Keratinocyte (primary cell): ENCODE measurements around the gene NPC2. TPM values are rescaled to one million over a fixed set of nuclear protein-coding genes. Genes with fewer than 3 reads are reported as not detected.

ENCODE experiments used
- DNase-seq: peaks from one replicate; pipeline ENCODE4 v3.0.0-alpha.2; 2011; ENCODE audit warnings: low read depth, missing footprints, low spot score
- FAIRE-seq: peaks from 2 replicates; lab custom pipeline; 2011; peaks lifted over from hg19 to GRCh38; lab: Jason Lieb, UNC
- H2AFZ ChIP-seq: 2 replicates; pipeline ENCODE4 v1.6.0; 2012; ENCODE audit warnings: low read length, control low read depth, inconsistent platforms; ENCODE audit not compliant: control insufficient read depth
- H3K27ac ChIP-seq: 2 replicates; pipeline ENCODE4 v1.5.1; 2011; ENCODE audit warnings: low read length; ENCODE audit not compliant: control insufficient read depth, insufficient read depth
- H3K27me3 ChIP-seq: 3 replicates; pipeline ENCODE4 v1.6.0; 2011; ENCODE audit warnings: low read length; ENCODE audit not compliant: control insufficient read depth, insufficient read depth; ENCODE audit errors: extremely low read depth
- H3K36me3 ChIP-seq, 2 experiments: 2 replicates in 1 of 2; 3 replicates in 1 of 2; pipeline ENCODE4 v1.5.1; 2011; ENCODE audit warnings: low read length in 2 of 2, mild to moderate bottlenecking in 1 of 2; ENCODE audit not compliant: control insufficient read depth in 2 of 2, insufficient read depth in 2 of 2; ENCODE audit errors: extremely low read depth in 1 of 2
- H3K4me1 ChIP-seq: 3 replicates; pipeline ENCODE4 v1.5.1; 2011; ENCODE audit warnings: low read length; ENCODE audit not compliant: control insufficient read depth, insufficient read depth; ENCODE audit errors: extremely low read depth
- H3K4me2 ChIP-seq: 3 replicates; pipeline ENCODE4 v1.6.0; 2011; ENCODE audit warnings: low read depth, low read length; ENCODE audit not compliant: control insufficient read depth, insufficient read depth; ENCODE audit errors: extremely low read depth
- H3K4me3 ChIP-seq, 3 experiments: fragments of 200-600 bp in 1 of 3; sonication (generic) in 1 of 3; 2 replicates in 2 of 3; 3 replicates in 1 of 3; pipeline ENCODE4 v1.5.1; 2011 to 2016; ENCODE audit warnings: low read length in 3 of 3, mild to moderate bottlenecking in 3 of 3, control low read depth in 2 of 3, inconsistent platforms in 1 of 3, low read depth in 1 of 3, mixed read lengths in 1 of 3, mixed run types in 1 of 3, moderate library complexity in 1 of 3; ENCODE audit not compliant: control insufficient read depth in 2 of 3, insufficient read depth in 2 of 3; ENCODE audit errors: extremely low read depth in 1 of 3
- H3K79me2 ChIP-seq: 2 replicates; pipeline ENCODE4 v1.6.0; 2012; ENCODE audit warnings: low read length; ENCODE audit not compliant: control insufficient read depth, insufficient read depth
- H3K9ac ChIP-seq: 3 replicates; pipeline ENCODE4 v1.6.0; 2011; ENCODE audit warnings: low read length; ENCODE audit not compliant: control insufficient read depth, insufficient read depth; ENCODE audit errors: extremely low read depth
- H3K9me1 ChIP-seq: 3 replicates; pipeline ENCODE4 v1.6.0; 2011; ENCODE audit warnings: low read length; ENCODE audit not compliant: control insufficient read depth, insufficient read depth; ENCODE audit errors: extremely low read depth
- H3K9me3 ChIP-seq: 2 replicates; pipeline ENCODE4 v1.5.1; 2012; ENCODE audit warnings: low read depth, low read length; ENCODE audit not compliant: control insufficient read depth
- H4K20me1 ChIP-seq: 3 replicates; pipeline ENCODE4 v1.6.0; 2011; ENCODE audit warnings: low read length; ENCODE audit not compliant: control insufficient read depth, insufficient read depth; ENCODE audit errors: extremely low read depth
- CTCF ChIP-seq, 3 experiments: IDR thresholded peaks in 1 of 3; conservative IDR thresholded peaks in 1 of 3; optimal IDR thresholded peaks in 1 of 3; 2 replicates in 2 of 3; 3 replicates in 1 of 3; pipeline versions ENCODE3 to v1.5.1; 2011; ENCODE audit warnings: low read length in 3 of 3, mild to moderate bottlenecking in 3 of 3, moderate library complexity in 2 of 3, control low read depth in 1 of 3, inconsistent platforms in 1 of 3; ENCODE audit not compliant: insufficient read depth in 2 of 3; ENCODE audit errors: extremely low read depth in 1 of 3
- EZH2 ChIP-seq: IDR thresholded peaks from one replicate; pipeline ENCODE4 v1.6.1; 2012; ENCODE audit warnings: inconsistent platforms, mild to moderate bottlenecking, low read length, moderate library complexity
- dilution Hi-C: fragments of 300-500 bp; cut with MboI; formaldehyde crosslinking; loops from one replicate; pipeline ENCODE4 v1.7.0; 2020; ENCODE audit warnings: low sequenced_read_pairs; ENCODE audit not compliant: extremely low pct_ligation_motif_present
- polyA plus RNA-seq, 5 experiments: library from polyadenylated mRNA; depleted of rRNA in 3 of 5; stranded (reverse) in 3 of 5; stranded (forward) in 1 of 5; unstranded in 1 of 5; fragments of >200 nt; gene quantifications; 1 replicate in 1 of 5; 2 replicates in 3 of 5; 3 replicates in 1 of 5; pipeline versions ENCODE4 v1.2.1 to v1.2.3, GENCODE V29; 2011 to 2012; ENCODE audit warnings: missing spikeins in 2 of 5, low read depth in 1 of 5, low replicate concordance in 1 of 5

The NPC2 gene
- polyA plus RNA-seq, 1 donor (not counting 4 experiments of a cell fraction or from before 2014, with no cell fraction given) = 221 TPM

GRCh38 chr14:74502236-74503019 is 9.3 kb upstream of the NPC2 start:
- dilution Hi-C loops = no loop called here
- TF ChIP-seq EZH2 (no peak), CTCF (optimal IDR thresholded peaks at IDR 0.05 in 1 of 3, IDR thresholded peaks at IDR 0.05 in 1 of 3, conservative IDR thresholded peaks at IDR 0.05 in 1 of 3; ENCODE audit: extremely low read depth in 1 of 3, insufficient read depth in 2 of 3, low read length in 3 of 3) (peak; percentile 71 to 79 (median 72))
- Histone ChIP-seq H3K4me3 (no peak overlapping the region), H3K9me1 (no peaks in the 10 kb centered on the region), H4K20me1 (no peaks in the 10 kb centered on the region), H3K4me2 (no peak overlapping the region), H3K27me3 (no peaks in the 10 kb centered on the region), H3K27ac (no peak overlapping the region), H3K9ac (peak overlapping the region; percentile 12), H3K79me2 (no peaks in the 10 kb centered on the region), H3K4me1 (peaks cover 19% of the 10 kb centered on the region), H2AFZ (no peak overlapping the region), H3K36me3 (peaks cover 59 to 70% of the 10 kb centered on the region in 2 experiments), H3K9me3 (no peaks in the 10 kb centered on the region)
- DNase-seq (no peak), FAIRE-seq (peak; percentile 66)

- H3K36me3 ChIP-seq = peaks cover 51 to 63% of the 10 kb centered on the region in 2 experiments
- H3K9ac ChIP-seq = peak overlapping the region; percentile 12
- H2AFZ ChIP-seq = no peak overlapping the region
- H3K4me1 ChIP-seq = peaks cover 19% of the 10 kb centered on the region
- no peak overlapping the region for H3K27ac ChIP-seq
- H3K4me3 ChIP-seq = no peak overlapping the region
- no peaks in the 10 kb centered on the region for H3K79me2 ChIP-seq
- DNase-seq (no peak), FAIRE-seq (no peak)
- H3K4me2 ChIP-seq = no peak overlapping the region
- TF ChIP-seq CTCF (optimal IDR thresholded peaks at IDR 0.05 in 1 of 3, IDR thresholded peaks at IDR 0.05 in 1 of 3, conservative IDR thresholded peaks at IDR 0.05 in 1 of 3; ENCODE audit: extremely low read depth in 1 of 3, insufficient read depth in 2 of 3, low read length in 3 of 3) (no peak), EZH2 (no peak)
- no peaks in the 10 kb centered on the region for H3K9me3 ChIP-seq
- no peaks in the 10 kb centered on the region for H3K27me3 ChIP-seq
- H3K9me1 ChIP-seq = no peaks in the 10 kb centered on the region
- no peaks in the 10 kb centered on the region for H4K20me1 ChIP-seq
- dilution Hi-C loops = no loop called here
Observed at GRCh38 chr14:74501691-74502090, 8.6 kb upstream of the NPC2 start.
